ENCODE data around the gene TUBB3. TPM values are rescaled to one million over a fixed set of nuclear protein-coding genes. Genes with fewer than 3 reads are reported as not detected.
A peak's percentile ranks its signal among the peaks of the same experiment; 100 is the strongest.

TUBB3 gene
- total and polyA plus RNA-seq, 9 of the 15 experiments (the other 6 are each of a cell fraction or from before 2014, with no cell fraction given), result 0.18 to 12.5 (median 5.0) TPM

DNA sequence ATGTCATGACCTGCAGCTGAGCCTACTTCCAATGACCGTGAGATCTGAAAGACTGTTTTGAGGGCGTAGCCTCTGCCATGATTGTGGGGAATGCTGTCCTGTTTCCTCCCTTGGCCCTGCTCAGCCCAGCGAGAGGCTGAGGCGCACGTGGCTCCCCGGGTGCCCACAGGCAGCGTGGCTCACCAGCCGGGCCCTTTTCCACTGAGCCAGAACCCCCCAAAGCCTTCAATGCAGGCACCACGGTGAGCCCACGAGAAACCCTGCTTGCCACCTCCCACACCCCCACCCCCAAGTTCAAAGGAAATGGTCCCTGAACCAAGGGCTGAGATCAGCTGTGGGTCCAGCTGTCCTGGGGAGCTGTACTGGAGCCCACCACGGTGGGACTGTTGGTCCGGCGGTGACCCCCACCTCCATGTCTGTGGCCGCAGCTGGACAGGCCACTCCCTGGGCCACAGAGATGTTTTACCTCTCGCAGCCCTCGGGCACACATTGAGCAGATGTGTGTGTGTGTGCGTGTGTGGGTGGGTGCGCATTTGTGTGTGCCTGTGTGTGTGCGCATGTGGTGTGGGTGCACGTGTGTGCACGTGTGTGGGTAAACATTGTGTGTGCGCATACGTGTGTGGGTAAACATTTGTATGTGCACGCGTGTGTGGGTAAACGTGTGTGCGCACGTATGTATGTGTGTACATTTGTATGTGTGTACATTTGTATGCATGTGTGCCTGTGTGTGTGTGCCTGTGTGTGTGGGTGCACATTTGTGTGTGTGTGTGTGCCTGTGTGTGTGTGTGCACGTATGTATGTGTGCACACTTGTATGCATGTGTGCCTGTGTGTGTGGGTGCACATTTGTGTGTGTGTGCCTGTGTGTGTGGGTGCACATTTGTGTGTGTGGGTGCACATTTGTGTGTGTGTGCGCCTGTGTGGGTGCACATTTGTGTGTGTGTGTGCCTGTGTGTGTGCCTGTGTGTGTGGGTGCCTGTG is 9.4 kb upstream of the TUBB3 start:
- Histone ChIP-seq H3K4me2 (ENCODE audit: insufficient read depth, low read length) (no peak overlapping the region), H4K20me1 (replicated peaks; ENCODE audit: control insufficient read depth, insufficient read depth, low read length) (no peaks in the 10 kb centered on the region), H3K27me3 (ENCODE audit: control insufficient read depth in 2 of 2, insufficient read depth in 2 of 2, low read length in 2 of 2) (no peaks in the 10 kb centered on the region), H3K9me1 (ENCODE audit: control insufficient read depth, insufficient read depth, low read length) (no peaks in the 10 kb centered on the region), H3K9ac (ENCODE audit: insufficient read depth in 1 of 2, low read depth in 2 of 2, low read length in 2 of 2) (no peak overlapping the region), H3K4me3 (no peak overlapping the region), H3K4me1 (replicated peaks in 1 of 2; ENCODE audit: control insufficient read depth in 2 of 2, insufficient read depth in 2 of 2, low read length in 2 of 2) (peaks cover 15 to 59% of the 10 kb centered on the region in 2 experiments), H3K79me2 (ENCODE audit: control insufficient read depth, insufficient read depth, low read length) (no peaks in the 10 kb centered on the region), H3K36me3 (ENCODE audit: control insufficient read depth, insufficient read depth, low read length) (peaks cover 38% of the 10 kb centered on the region; the same call in 2 of the 3 replicates), H3K9me3 (replicated peaks; ENCODE audit: control insufficient read depth, insufficient read depth, low read depth, low read length) (no peaks in the 10 kb centered on the region), H2AFZ (ENCODE audit: low read depth, low read length) (no peak overlapping the region), H3K27ac (ENCODE audit: extremely low read depth, low read depth, low read length) (no peak overlapping the region)
- CTCF ChIA-PET (ENCODE audit: low intra/inter-chr PET ratio), result no interaction called here
- POLR2A ChIA-PET, result interaction anchor here (1.3 to 4.2 kb wide), 2 partner anchors 9 to 208 kb away, joined by 3 to 19 read pairs; partner anchors contain the start of gene TUBB3
- in situ Hi-C loops (cut with MboI) (no loop called here), intact Hi-C loops (cut with micrococcal nuclease) (loop anchor here (5.0 kb wide), 1 partner anchor 211 kb away; the partner anchor contains the start of gene SPATA2L)
- DNase-seq (ENCODE audit: extremely low read depth in 1 of 4, low spot score in 3 of 4), result no peak
- BruUV-seq (replicated peaks), result no TSS peak
- WGBS (ENCODE audit: insufficient coverage, low coverage, missing lambda C conversion rate), result 92% methylated on average over 26 of the region's 30 CpGs
- no peak for ATAC-seq
- FAIRE-seq, result no peak
- TF ChIP-seq ZNF263 (CRISPR knock-in tag; IDR thresholded peaks at IDR 0.05; ENCODE audit: borderline replicate concordance) (0 out of 2 replicates have a peak, but pooled peaks have one; percentile 17), RBM22 (IDR thresholded peaks at IDR 0.05; ENCODE audit: low read depth, low read length, poor library complexity, severe bottlenecking) (peak; percentile 83), KDM1A (IDR thresholded peaks at IDR 0.05) (peak in 1 of 2 experiments; percentile 42; a peak in 1 of 4 replicates), SUPT5H (IDR thresholded peaks at IDR 0.05) (peak; percentile 54), TARDBP (IDR thresholded peaks at IDR 0.05) (peak; percentile 91), U2AF2 (optimal IDR thresholded peaks at IDR 0.05; ENCODE audit: low read depth, low read length) (no peak), CBX1 (IDR thresholded peaks at IDR 0.05; ENCODE audit: low read depth) (peak; percentile 28; the same call in 1 of the 2 replicates), GTF2E2 (tag; IDR thresholded peaks at IDR 0.05) (no peak), FIP1L1 (IDR thresholded peaks at IDR 0.05; ENCODE audit: low read depth, low read length, poor library complexity, severe bottlenecking) (no peak), FOXA3 (CRISPR knock-in tag; conservative IDR thresholded peaks at IDR 0.05 in 1 of 2, IDR thresholded peaks at IDR 0.05 in 1 of 2) (peak in 1 of 2 experiments; percentile 63; a peak in 1 of 4 replicates), EZH2 (IDR thresholded peaks at IDR 0.05; ENCODE audit: borderline replicate concordance, low read depth, low read length) (no peak), POLR2G (IDR thresholded peaks at IDR 0.05; ENCODE audit: low read depth, low read length) (peak; percentile 70)
- TF ChIP-seq, protein P1, sequence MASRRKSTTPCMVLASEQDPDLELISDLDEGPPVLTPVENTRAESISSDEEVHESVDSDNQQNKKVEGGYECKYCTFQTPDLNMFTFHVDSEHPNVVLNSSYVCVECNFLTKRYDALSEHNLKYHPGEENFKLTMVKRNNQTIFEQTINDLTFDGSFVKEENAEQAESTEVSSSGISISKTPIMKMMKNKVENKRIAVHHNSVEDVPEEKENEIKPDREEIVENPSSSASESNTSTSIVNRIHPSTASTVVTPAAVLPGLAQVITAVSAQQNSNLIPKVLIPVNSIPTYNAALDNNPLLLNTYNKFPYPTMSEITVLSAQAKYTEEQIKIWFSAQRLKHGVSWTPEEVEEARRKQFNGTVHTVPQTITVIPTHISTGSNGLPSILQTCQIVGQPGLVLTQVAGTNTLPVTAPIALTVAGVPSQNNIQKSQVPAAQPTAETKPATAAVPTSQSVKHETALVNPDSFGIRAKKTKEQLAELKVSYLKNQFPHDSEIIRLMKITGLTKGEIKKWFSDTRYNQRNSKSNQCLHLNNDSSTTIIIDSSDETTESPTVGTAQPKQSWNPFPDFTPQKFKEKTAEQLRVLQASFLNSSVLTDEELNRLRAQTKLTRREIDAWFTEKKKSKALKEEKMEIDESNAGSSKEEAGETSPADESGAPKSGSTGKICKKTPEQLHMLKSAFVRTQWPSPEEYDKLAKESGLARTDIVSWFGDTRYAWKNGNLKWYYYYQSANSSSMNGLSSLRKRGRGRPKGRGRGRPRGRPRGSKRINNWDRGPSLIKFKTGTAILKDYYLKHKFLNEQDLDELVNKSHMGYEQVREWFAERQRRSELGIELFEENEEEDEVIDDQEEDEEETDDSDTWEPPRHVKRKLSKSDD (conservative IDR thresholded peaks at IDR 0.05; ENCODE audit: low read length), result no peak
- TF ChIP-seq, protein P2, sequence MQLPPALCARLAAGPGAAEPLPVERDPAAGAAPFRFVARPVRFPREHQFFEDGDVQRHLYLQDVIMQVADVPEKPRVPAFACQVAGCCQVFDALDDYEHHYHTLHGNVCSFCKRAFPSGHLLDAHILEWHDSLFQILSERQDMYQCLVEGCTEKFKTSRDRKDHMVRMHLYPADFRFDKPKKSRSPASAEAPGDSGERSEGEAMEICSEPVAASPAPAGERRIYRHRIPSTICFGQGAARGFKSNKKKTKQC (CRISPR knock-in tag; IDR thresholded peaks at IDR 0.05), result no peak
- TF ChIP-seq, protein P3, sequence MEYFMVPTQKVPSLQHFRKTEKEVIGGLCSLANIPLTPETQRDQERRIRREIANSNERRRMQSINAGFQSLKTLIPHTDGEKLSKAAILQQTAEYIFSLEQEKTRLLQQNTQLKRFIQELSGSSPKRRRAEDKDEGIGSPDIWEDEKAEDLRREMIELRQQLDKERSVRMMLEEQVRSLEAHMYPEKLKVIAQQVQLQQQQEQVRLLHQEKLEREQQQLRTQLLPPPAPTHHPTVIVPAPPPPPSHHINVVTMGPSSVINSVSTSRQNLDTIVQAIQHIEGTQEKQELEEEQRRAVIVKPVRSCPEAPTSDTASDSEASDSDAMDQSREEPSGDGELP (CRISPR knock-in tag; IDR thresholded peaks at IDR 0.05; ENCODE audit: borderline replicate concordance), result peak; percentile 42; the same call in 1 of the 2 replicates

Measured in K562 (cell line).